Measurements from ENCODE around the gene DCUN1D2. TPM values are rescaled to one million over a fixed set of nuclear protein-coding genes. Genes with fewer than 3 reads are reported as not detected.
A peak's percentile ranks its signal among the peaks of the same experiment; 100 is the strongest.
"Not testable (repeated sequence)": the region's sequence is repeated elsewhere in the genome, so short reads cannot be mapped to it uniquely, and the experiment has no call there.

DCUN1D2 gene
- total RNA-seq, 1 experiment from 2014 or later = 12.7 TPM

- DNase-seq (ENCODE audit: low spot score); in situ Hi-C loops (cut with HindIII; ENCODE audit: low sequenced_read_pairs): not testable (repeated sequence)
These were observed 31.9 kb upstream of the DCUN1D2 start for GRCh38 chr13:113522438-113522837.

GRCh38 chr13:113520571-113520970 lies 30.1 kb upstream of the DCUN1D2 start:
- in situ Hi-C loops (cut with HindIII; ENCODE audit: low sequenced_read_pairs) = no loop called here
- DNase-seq (ENCODE audit: low spot score) = no peak

GRCh38 chr13:113519556-113519955 lies 29.0 kb upstream of the DCUN1D2 start:
- in situ Hi-C loops (cut with HindIII; ENCODE audit: low sequenced_read_pairs) = no loop called here
- no peak for DNase-seq (ENCODE audit: low spot score)

GRCh38 chr13:113518076-113518803 lies 27.7 kb upstream of the DCUN1D2 start:
- DNase-seq (ENCODE audit: low spot score) = no peak
- in situ Hi-C loops (cut with HindIII; ENCODE audit: low sequenced_read_pairs) = no loop called here

GRCh38 chr13:113514847-113515246 lies 24.3 kb upstream of the DCUN1D2 start:
- no peak for DNase-seq (ENCODE audit: low spot score)
- in situ Hi-C loops (cut with HindIII; ENCODE audit: low sequenced_read_pairs) = no loop called here

GRCh38 chr13:113513761-113514160 lies 23.2 kb upstream of the DCUN1D2 start:
- no peak for DNase-seq (ENCODE audit: low spot score)
- in situ Hi-C loops (cut with HindIII; ENCODE audit: low sequenced_read_pairs) = no loop called here

- DNase-seq (ENCODE audit: low spot score) = no peak
- in situ Hi-C loops (cut with HindIII; ENCODE audit: low sequenced_read_pairs) = no loop called here
These were observed 20.9 kb upstream of the DCUN1D2 start for GRCh38 chr13:113511361-113511760.

GRCh38 chr13:113510871-113511270 lies 20.4 kb upstream of the DCUN1D2 start:
- DNase-seq (ENCODE audit: low spot score) = no peak
- in situ Hi-C loops (cut with HindIII; ENCODE audit: low sequenced_read_pairs) = no loop called here

GRCh38 chr13:113509989-113510388 lies 19.5 kb upstream of the DCUN1D2 start:
- in situ Hi-C loops (cut with HindIII; ENCODE audit: low sequenced_read_pairs) = loop anchor here (10.0 kb wide), 1 partner anchor 45 kb away; no protein-coding TSS in a partner anchor
- no peak for DNase-seq (ENCODE audit: low spot score)

- in situ Hi-C loops (cut with HindIII; ENCODE audit: low sequenced_read_pairs) = loop anchor here (10.0 kb wide), 1 partner anchor 46 kb away; no protein-coding TSS in a partner anchor
- no peak for DNase-seq (ENCODE audit: low spot score)
These were observed 18.2 kb upstream of the DCUN1D2 start for GRCh38 chr13:113508521-113509254.

GRCh38 chr13:113507505-113508345 lies 17.2 kb upstream of the DCUN1D2 start:
- no peak for DNase-seq (ENCODE audit: low spot score)
- in situ Hi-C loops (cut with HindIII; ENCODE audit: low sequenced_read_pairs) = loop anchor here (10.0 kb wide), 1 partner anchor 47 kb away; no protein-coding TSS in a partner anchor

GRCh38 chr13:113506871-113507388 lies 16.4 kb upstream of the DCUN1D2 start:
- in situ Hi-C loops (cut with HindIII; ENCODE audit: low sequenced_read_pairs) = loop anchor here (10.0 kb wide), 1 partner anchor 48 kb away; no protein-coding TSS in a partner anchor
- DNase-seq (ENCODE audit: low spot score) = no peak

- no peak for DNase-seq (ENCODE audit: low spot score)
- in situ Hi-C loops (cut with HindIII; ENCODE audit: low sequenced_read_pairs) = loop anchor here (10.0 kb wide), 1 partner anchor 49 kb away; no protein-coding TSS in a partner anchor
These were observed 15.6 kb upstream of the DCUN1D2 start for GRCh38 chr13:113506025-113506685.

GRCh38 chr13:113502686-113503085 lies 12.2 kb upstream of the DCUN1D2 start:
- no peak for DNase-seq (ENCODE audit: low spot score)
- in situ Hi-C loops (cut with HindIII; ENCODE audit: low sequenced_read_pairs) = loop anchor here (10.0 kb wide), 1 partner anchor 52 kb away; no protein-coding TSS in a partner anchor

GRCh38 chr13:113500530-113501265 lies 10.2 kb upstream of the DCUN1D2 start:
- in situ Hi-C loops (cut with HindIII; ENCODE audit: low sequenced_read_pairs) = loop anchor here (10.0 kb wide), 1 partner anchor 54 kb away; no protein-coding TSS in a partner anchor
- peak; percentile 67 for DNase-seq (ENCODE audit: low spot score)

GRCh38 chr13:113499936-113500335 lies 9.4 kb upstream of the DCUN1D2 start:
- in situ Hi-C loops (cut with HindIII; ENCODE audit: low sequenced_read_pairs) = loop anchor here (10.0 kb wide), 1 partner anchor 55 kb away; no protein-coding TSS in a partner anchor
- no peak for DNase-seq (ENCODE audit: low spot score)

GRCh38 chr13:113498905-113499304 lies 8.4 kb upstream of the DCUN1D2 start:
- no peak for DNase-seq (ENCODE audit: low spot score)
- in situ Hi-C loops (cut with HindIII; ENCODE audit: low sequenced_read_pairs) = no loop called here

- no peak for DNase-seq (ENCODE audit: low spot score)
- in situ Hi-C loops (cut with HindIII; ENCODE audit: low sequenced_read_pairs) = no loop called here
These were observed 6.7 kb upstream of the DCUN1D2 start for GRCh38 chr13:113497217-113497616.
